ENCODE results near the gene SLC19A1.

DNA sequence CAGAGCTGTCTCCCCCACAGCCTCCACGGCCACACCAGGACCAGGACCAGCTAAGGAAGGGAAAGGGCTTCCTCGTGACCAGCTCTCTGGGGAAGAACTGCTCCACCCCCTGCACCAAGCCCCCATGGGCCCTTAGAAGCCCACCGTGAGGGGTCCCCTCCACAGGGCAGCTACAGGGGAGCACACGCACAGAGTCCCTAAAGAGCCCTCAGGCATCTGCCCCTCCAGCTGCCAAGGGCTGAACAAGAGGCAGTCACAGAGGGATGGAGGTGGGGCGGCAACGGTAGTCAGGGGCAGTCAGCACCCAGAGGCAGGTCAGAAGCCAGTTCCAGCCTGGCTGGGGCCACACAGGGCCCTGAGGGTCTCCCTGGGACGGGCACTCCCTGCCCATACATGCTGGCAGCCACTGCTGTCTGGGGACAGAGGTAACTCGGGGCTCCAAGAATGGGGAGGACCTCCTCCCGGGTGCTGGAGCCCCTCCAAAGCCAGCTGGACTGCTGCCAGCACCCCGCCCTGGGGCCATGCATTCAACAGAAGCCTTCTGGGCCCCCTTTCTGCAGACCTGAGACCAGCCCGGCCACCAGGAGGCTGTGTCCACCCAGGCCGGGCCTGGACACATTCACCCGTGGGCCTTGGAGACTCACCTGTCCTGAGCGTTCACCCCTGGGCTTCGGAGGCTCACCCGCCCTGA is 18.7 kb downstream of the SLC19A1 start:
- TF ChIP-seq, protein P1, sequence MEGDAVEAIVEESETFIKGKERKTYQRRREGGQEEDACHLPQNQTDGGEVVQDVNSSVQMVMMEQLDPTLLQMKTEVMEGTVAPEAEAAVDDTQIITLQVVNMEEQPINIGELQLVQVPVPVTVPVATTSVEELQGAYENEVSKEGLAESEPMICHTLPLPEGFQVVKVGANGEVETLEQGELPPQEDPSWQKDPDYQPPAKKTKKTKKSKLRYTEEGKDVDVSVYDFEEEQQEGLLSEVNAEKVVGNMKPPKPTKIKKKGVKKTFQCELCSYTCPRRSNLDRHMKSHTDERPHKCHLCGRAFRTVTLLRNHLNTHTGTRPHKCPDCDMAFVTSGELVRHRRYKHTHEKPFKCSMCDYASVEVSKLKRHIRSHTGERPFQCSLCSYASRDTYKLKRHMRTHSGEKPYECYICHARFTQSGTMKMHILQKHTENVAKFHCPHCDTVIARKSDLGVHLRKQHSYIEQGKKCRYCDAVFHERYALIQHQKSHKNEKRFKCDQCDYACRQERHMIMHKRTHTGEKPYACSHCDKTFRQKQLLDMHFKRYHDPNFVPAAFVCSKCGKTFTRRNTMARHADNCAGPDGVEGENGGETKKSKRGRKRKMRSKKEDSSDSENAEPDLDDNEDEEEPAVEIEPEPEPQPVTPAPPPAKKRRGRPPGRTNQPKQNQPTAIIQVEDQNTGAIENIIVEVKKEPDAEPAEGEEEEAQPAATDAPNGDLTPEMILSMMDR (IDR thresholded peaks at IDR 0.05) = no peak
- TF ChIP-seq POLR2A (IDR thresholded peaks at IDR 0.05) = no peak
